Mesenteric fat pad (tissue), 1 donor: ENCODE results near the gene ANKRD18A. TPM values are rescaled to one million over a fixed set of nuclear protein-coding genes. Genes with fewer than 3 reads are reported as not detected.
"Not testable (repeated sequence)": the region's sequence is repeated elsewhere in the genome, so short reads cannot be mapped to it uniquely, and the experiment has no call there.

Experiments used
- DNase-seq: peaks from one replicate; pipeline ENCODE4 v3.0.0-alpha.2; 2020; ENCODE audit warnings: low spot score
- total RNA-seq: library from RNA; stranded (reverse); fragmentation: NEBNext Ultra II Directional; extraction: Animal tissue kit (Norgen Biotek cat#: 25700); gene quantifications from one replicate; pipeline ENCODE4 v1.2.1, GENCODE V29; 2021
- donor health status: DM: yes; HTN: yes; CAD: no.

The ANKRD18A gene
- total RNA-seq, 1 donor from 2014 or later = not detected

DNA sequence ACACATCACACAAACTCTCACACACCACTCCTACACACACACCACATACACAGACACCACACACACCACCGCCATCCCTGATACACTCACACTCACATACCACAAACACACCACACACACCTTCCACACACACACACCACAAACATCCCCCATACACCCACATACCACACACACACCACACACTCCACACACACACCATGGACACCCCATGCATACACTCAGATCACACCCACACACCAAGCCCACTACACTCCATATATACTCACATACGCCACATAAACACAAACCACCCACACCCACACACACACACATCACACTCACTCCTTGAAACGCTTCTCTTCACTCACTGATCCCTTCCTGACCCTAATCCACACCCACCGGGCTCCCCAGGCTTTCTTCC is 9.1 kb upstream of the ANKRD18A start:
- no peak for DNase-seq

DNA sequence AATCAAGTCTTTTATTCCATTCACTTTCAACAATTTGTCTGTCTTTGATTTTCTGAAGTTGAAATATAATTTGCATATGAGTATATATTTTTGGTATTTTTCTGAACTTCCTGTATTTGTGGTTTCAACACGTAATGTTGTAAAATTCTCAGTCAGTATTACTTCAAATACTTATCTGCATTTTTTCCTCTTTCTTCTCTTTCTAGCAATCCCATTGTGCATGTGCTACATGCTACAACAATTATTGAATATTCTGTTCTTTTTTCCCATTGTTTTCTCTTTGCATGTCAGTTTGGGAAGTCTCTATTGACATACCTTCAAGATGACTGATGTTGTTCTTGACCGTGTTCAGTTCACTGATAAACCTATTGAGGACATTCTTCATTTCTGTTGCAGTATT is 5.6 kb upstream of the ANKRD18A start:
- DNase-seq = no peak

DNA sequence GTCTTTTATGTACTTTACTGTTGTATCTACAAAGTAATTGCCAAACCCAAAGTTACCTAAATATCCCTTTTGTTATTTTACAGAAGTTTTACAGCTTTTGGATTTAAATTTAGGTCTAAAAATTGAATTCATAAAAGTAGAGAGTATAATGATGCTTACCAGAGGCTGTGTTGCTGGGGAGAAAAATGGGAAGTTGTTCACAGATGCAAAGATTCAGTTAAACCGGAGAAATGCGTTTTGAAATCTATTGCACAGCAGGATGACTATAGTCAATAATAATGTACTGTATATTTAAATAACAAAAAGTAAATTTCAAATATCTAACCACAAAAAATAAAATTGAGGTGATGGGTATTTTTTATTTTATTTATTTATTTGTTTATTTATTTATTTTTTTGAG is 2.6 kb upstream of the ANKRD18A start:
- no peak for DNase-seq

DNA sequence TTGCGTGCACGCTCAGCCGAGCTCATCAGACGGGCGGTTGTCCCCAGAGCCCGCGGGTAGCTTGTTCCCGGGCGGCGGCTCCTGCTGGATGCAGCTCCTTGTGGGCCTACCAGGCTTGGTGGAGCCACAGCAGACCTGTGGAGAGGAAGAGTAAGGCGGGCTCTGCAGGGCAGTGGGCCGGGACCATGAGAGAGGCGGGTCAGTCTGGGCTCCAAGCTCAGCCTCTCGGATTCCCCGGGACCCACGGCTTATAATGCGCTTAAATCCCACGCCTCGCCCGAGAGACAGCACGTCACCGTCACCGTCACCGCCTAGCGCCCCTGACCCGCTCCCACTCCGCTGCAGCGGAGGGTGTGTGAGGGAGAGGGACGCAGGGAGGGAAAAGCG is 1.9 kb upstream of the ANKRD18A start:
- no peak for DNase-seq

DNA sequence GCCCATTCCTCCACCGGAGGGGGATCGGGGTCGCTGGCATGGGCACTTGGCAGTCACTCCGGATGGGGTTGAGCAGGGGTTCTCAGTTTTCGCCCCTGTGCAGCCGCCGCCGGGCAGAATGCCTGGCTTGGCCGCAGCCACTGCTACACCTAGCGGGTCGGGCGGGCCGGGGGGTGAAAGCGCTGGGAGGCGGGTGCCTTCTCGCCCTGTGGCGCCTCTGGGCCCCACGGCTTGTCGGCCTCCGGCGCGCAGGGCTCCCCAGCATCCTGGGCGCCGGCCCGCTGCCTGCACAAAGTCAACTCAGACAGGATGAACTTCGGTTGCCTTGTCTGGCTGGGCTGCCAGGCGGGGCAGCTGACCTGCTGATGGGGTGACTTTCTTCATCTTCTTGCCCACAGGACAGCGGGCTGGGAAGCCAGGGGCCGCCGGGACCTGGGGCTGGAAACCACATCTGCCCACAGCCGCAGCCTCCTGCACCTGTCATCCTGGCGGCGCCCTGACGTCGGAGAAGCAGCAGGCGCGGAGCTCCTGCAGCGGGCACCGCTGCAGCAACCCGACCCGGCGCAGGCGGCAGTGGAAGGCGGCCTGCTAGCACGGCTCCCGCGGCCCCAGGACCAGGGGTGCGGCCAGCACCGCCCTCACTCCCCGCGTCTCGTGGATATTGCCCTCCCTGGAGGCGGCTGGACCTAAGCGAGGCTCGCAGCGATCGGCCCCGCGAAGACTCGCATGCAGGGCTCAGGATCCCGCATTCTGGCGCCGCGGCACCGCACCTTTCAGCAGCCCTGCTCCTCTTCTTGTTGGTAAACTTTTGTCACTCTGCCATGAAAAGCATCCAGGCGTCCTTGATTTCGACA is 1.3 kb upstream of the ANKRD18A start:
- DNase-seq = no peak

DNA sequence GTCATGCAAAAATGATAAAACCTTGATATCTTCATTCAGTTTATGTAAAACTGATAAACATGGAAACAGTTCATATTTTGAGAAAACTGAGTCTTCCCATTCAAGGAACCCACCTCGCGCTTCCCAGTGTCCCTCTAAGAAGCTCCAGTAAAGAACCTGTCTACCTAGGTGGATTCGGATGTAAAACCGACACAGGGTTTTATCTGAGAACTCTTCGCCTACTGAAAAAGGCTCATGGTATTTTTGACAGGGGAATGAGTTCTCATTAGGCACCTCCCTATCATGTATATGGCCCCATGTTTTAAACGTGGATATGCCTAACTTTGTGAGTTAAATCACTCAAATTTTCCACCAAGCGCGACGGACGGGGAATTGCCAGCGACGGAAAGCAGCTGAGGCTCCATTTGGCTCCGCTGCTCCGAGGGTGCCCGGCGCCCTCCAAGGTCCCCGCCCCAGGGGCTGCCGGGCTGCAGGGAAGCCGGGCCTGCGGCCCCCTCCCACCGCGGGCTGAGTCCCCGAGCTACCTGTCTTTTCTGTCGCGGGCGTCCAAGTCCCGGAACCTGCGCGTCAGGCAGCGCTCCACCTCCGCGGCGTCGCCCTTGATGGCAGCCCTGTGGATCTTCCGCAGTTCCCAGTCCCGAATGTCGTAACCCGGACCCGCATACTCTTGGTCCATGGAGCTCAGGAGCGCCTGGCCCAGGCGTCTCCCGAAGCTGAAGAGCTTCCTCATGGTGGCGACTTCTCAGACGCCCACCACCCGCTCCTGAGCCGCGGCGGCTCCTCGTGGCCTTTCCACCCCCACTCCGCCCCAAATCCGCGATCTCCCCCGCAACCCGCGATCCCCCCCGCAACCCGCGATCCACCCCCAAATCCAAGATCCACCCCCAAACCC is 594 bp downstream of the ANKRD18A start:
- no peak for DNase-seq

DNA sequence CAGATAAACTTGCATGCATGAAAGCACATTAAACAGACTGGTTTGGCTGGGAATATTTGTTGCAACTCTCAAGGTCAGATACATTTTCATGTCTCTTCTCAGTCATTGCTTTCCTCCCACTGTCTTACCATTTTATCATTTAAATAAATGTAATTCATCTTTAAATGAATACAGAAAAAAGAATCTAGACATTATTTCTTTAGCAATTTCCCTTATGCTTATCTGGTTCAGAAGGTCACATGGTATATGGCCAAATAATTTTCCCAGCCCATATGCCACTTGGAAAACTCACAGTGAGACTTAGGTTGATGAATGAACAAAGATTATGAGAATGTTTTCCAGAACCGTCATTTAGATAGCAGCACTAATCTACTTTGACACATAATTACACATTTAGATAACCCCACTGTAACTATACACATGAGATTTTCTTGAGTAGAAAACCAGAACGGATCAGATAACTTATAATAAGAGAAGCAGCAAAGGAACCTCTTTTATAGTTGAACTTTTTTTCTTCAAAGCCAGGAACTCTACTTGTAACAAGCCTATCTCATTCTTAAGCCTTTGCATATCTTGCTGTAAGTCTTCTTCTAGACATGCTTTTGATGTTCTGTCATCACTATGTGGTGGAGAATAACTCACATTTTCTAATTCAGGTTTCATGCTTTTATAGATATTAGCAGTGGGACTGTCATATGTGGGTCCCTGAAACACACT is 22.2 kb downstream of the ANKRD18A start:
- DNase-seq = not testable (repeated sequence)

DNA sequence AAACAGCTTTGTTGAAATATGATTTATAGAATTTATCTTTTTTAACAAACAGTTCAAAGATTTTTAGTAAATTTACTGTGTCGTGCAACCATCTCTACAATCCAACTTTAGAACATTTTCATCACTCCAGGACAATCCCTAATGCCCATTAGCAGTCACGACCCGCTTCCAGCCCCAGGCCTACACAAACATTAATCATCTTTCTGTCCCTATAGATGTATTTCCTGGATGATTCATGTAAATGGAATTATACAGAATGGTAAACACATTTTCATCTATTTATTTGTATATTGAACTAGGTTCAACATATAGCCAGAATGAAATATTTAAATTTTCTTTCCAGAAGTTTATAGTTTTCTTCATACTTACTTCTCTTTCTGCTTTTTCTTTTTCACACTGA is 25.3 kb downstream of the ANKRD18A start:
- DNase-seq = not testable (repeated sequence)

DNA sequence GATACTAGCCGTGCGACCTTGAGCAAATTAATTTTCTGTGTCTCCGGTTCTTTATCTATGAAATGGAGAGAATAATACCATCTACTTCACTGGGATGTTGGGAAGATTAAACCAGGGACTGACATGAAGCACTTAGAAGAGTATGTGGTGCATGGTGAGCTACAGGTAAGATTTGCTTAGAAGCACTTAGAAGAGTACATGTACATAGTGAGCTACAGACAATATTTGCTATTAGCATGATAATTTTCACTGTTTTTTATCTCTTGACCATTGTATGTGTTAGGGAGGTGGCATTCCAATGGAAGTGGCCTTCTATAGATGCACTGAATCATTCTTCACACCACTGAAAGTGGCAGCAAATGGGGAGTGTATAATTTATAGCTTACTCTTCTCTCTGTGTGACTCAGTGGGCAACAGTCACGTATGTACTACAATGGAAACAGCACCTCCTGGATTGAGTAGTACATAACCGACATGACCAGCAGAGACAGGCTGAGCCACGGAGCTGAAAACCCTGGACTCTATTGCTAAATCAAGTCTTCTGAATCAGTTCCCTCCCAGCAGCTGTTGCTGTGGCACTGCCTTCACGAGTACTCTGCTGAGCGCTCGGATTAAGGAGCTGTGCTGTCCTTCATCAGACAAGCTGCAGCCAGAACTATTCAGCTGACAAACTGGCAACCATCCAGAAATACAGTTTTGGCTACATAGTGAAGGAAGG is 28.9 kb downstream of the ANKRD18A start:
- not testable (repeated sequence) for DNase-seq

DNA sequence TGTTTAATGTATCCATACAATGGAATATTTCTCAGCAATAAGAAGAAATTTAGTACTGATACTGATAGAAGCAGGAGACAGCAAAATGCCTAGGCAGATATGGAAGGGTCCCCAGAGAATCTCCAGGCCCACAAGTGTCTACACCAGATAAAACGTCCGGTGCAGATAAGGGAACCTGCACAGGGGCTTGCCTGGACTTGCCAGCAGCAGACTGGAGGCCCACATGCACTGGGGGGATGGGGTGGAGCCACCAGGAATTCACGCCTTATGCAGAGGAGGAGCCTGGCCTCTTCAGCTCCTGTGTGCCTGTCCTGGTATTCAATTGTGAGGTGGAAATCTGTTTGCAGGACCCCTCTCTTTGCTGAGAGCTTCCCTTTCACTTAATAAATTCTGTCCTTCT is 36.6 kb downstream of the ANKRD18A start:
- DNase-seq = not testable (repeated sequence)

DNA sequence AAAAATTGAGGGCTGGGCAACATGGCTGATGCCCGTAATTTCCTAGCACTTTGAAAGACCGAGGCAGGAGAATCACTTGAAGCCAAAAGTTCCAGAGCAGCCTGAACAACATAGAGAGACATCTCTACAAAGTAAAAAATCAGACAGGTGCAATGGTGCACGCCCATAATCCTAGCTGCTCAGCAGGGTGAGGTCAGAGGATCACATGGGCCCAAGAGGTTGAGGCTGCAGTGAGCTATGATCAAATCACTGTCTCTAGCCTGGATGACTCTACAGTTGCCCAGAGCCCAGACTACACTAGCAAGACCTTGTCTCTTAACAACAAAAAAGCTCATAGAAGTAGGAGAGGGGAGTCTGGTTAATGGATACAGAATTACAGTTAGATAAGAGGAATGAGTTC is 40.3 kb downstream of the ANKRD18A start:
- not testable (repeated sequence) for DNase-seq

DNA sequence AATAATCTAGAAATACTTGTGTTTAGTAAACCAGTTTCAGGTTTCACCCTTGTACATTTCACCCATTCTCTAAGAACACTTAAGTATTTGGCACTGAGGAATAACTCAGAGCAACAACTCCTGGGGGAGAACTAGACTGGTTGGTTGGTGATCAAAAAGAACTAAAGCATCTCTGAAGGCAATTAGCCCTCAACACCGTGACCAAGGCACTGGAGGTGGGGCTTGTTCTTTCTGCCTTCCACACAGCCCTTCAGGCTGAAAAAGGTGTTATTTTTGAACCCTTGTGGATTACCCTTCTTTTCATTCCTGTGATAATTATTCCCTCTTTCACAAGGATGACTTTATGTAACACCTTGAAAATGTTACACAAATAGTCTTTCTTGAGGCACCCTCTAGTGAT is 44.2 kb downstream of the ANKRD18A start:
- not testable (repeated sequence) for DNase-seq

DNA sequence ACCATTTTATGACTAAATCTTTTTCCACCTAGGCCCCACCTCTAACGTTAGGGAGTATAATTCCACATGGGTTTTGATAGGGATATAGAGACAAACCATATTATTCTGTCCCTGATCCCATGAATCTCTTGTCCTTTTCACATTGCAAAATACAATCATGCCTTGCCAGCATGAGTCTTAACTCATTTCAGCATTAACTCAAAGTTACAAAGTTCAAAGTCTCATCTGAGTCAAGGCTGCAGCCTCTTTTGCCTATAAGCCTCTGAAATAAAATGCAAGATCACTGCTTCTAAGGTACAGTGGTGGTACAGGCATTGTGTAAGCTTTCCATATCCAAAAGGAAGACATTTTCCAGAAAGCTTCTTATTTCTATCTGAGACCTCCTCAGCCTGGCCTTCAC is 54.3 kb downstream of the ANKRD18A start:
- DNase-seq = not testable (repeated sequence)

DNA sequence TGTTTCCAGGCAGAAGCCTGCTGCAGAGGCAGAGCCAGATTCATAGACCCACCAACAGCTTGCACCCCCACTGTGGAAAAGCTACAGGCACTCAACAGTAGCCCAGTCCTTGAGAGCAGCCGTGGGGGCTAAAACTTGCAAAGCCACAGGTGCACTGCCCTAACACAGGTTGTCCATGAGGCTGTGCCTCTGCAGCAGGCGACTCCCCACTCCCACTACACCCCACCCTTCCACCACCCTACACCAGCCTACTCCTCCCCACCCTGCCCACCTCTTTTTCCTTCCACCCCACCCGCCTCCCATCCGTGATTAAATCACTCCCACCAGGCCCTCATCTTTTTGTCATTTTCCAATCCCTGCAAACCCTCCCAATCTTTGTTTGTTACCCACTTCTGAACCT is 55.2 kb downstream of the ANKRD18A start:
- DNase-seq = not testable (repeated sequence)

DNA sequence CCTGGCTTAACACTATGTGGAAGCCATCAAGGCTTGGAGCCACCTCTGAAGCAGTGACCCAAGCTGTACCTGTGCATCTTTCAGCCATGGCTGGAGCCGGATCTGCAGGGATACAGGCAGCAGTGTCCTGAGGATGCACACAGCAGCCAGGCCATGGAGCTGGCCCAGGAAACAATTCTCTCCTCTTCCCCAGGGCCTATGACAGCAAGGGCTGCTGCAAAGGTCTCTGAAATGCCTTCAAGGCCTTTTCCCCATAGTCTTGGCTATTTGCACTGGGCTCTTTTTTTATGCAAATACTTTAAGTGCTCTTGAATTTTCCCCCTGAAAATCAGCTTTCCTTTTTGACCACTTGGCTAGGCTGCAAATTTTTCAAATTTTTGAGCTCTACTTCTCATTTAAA is 56.5 kb downstream of the ANKRD18A start:
- not testable (repeated sequence) for DNase-seq

DNA sequence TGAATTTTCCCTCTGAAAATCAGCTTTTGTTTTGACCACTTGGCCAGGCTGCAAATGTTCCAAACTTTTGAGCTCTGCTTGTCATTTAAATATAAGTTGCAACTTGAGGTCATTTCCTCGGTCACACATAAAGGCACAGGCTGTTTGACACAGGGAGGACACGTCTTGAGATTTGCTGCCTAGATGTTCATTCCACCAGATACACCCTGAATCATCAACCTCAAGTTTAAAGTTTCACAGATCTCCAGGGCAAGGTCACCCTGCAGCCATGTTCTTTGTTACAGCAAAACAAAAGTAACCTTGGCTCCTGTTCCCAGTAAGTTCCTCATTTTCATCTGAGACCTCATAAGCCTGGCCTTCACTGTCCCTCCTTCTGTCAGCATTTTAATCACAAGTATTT is 59.3 kb downstream of the ANKRD18A start:
- not testable (repeated sequence) for DNase-seq

DNA sequence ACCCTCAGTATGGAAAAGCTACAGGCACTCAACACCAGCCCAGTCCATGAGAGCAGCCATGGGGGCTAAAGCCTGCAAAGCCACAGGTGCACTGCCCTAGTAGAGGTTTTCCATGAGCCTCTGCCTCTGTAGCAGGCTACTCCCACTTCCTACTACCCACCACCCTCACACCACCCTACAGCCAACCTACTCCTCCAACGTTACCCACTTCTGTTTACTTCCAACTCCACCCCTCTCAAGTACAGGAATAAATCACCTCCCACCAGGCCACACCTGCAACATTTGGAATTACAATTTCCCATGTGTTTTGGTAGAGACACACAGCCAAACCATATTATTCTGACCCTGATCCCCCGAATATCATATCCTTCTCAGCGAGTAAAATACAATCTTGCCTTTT is 61.2 kb downstream of the ANKRD18A start:
- DNase-seq = not testable (repeated sequence)

DNA sequence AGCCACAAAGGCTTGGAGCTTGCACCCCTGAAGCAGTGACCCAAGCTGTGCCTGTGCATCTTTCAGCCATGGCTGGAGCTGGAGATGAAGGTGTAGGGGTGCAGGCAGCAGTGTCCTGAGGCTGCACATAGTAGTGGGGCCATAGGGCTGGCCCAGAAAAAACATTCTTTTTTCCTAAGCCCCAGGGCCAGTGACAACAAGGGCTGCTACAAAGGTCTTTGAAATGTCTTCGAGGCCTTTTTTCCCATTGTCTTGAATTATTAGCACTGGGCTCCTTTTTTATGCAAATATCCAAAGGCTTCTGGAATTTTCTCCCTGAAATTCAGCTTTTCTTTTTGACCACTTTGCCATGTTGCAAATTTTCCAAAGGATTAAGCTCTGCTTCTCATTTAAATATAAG is 62.6 kb downstream of the ANKRD18A start:
- DNase-seq = not testable (repeated sequence)

DNA sequence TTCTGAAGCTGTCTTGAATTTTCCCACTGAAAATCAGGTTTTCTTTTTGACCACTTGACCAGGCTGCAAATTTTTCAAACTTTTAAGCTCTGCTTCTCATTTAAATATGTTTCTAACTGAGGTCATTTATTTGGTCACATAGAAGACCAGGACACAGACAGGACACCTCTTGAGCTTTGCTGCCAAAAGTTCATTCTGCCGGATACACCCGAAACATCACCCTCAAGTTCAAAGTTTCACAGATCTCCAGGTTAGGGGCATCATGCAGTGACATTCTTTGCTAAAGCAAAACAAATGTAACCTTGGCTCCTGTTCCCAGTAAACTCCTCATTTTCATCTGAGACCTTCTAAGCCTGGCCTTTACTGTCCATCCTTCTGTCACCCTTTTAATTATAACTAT is 65.4 kb downstream of the ANKRD18A start:
- DNase-seq = not testable (repeated sequence)

DNA sequence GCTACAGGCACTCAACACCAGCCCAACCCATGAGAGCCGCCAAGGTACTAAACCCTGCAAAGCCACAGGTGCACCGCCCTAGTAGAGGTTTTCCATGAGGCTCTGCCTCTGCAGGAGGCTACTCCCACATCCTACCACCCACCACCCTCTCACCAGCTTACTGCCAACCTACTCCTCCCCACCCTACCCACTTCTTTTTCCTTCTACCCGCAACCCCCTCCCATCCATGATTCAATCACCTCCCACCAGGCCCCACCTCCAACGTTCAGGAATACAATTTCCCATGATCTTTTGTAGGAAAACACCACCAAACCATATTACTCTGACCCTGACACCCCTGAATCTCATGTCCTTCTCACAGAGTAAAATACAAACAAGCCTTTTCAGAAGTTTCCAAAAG is 67.4 kb downstream of the ANKRD18A start:
- not testable (repeated sequence) for DNase-seq
